Peyer's patch (tissue), 4 donors: ENCODE measurements around the gene ANGPTL2.

ENCODE experiments used
- POLR2A ChIP-seq, 2 donors: fragments of 450-650 bp; IDR thresholded peaks; one replicate each; pipeline ENCODE4 v1.5.1; 2017; ENCODE audit warnings: antibody characterized with exemption in 2 of 2, mild to moderate bottlenecking in 2 of 2, moderate library complexity in 2 of 2
- TF ChIP-seq, protein P1 (sequence below), 6 experiments: fragments of 450-650 bp in 4 of 6; fragments of 200-600 bp in 2 of 6; sonication (generic) in 1 of 6; IDR thresholded peaks; one replicate each; pipeline ENCODE4 v1.5.1; 2017 to 2019; ENCODE audit warnings: antibody characterized with exemption in 6 of 6, mild to moderate bottlenecking in 3 of 6, moderate library complexity in 1 of 6

DNA sequence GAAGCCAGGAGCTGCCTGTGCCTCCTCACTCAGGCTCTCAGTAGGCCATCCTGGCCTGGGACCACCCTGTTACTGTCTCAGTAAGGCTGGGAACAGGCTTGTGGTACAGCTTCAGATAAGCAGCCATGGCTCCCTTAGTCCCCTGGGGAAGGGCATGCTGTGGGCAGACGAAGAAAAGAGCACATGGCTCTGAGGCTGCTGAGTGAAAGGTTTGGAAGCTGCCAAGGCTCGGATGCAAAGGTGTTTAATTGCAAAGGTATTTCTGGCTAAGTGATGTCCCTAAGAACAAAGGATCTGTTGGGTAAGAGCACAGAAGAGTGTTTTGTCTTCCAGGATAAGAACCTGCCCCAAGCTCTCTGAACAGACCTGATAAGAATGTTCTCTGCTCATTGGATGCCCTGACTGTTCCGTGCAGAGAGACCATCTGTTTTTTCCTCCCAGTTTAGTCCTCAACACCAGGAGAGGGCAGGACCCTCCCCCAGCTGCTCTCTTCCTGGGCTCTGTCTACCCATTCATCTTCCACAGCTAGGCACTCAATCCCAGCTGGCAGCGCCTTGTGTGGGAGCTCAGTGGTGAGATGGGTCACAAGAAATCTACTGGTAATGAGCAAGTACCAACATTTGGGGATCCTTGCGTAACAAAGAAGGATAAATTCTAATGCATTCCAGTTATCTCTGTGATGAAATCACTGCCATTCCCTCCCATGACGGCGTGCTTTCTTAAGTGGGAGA, 17.7 kb downstream of the ANGPTL2 start:
- TF ChIP-seq, protein P1, sequence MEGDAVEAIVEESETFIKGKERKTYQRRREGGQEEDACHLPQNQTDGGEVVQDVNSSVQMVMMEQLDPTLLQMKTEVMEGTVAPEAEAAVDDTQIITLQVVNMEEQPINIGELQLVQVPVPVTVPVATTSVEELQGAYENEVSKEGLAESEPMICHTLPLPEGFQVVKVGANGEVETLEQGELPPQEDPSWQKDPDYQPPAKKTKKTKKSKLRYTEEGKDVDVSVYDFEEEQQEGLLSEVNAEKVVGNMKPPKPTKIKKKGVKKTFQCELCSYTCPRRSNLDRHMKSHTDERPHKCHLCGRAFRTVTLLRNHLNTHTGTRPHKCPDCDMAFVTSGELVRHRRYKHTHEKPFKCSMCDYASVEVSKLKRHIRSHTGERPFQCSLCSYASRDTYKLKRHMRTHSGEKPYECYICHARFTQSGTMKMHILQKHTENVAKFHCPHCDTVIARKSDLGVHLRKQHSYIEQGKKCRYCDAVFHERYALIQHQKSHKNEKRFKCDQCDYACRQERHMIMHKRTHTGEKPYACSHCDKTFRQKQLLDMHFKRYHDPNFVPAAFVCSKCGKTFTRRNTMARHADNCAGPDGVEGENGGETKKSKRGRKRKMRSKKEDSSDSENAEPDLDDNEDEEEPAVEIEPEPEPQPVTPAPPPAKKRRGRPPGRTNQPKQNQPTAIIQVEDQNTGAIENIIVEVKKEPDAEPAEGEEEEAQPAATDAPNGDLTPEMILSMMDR (IDR thresholded peaks at IDR 0.05) = no peak
- TF ChIP-seq POLR2A (IDR thresholded peaks at IDR 0.05) = no peak
